SKM-1 treated with dmso at 0.1 percent for 144 hours (cell line): ENCODE data around the gene MICU2.
"Not testable (repeated sequence)": the region's sequence is repeated elsewhere in the genome, so short reads cannot be mapped to it uniquely, and the experiment has no call there.

ENCODE experiments used
- DNase-seq: peaks from one replicate; lab custom pipeline; 2025; ENCODE audit not compliant: unreplicated experiment; lab: John Stamatoyannopoulos, UW

MICU2 gene

DNA sequence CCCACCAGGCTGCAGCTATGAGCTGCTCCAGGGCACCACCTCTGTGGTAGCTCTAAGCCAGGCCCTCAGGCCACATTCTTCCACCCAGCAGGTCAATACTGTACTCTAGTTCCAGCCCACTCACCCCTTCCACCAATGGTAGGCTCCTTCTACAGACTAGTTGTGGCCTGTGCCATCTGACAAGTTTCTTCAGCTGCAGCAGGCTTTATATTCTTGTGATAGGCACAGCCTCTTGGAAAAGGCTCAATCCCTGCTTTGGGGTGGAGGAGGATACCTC, 8.5 kb downstream of the MICU2 start:
- no peak for DNase-seq

GRCh38 chr13:21594715-21595545, 9.0 kb downstream of the MICU2 start:
- DNase-seq = no peak

- DNase-seq = not testable (repeated sequence)
Observed at GRCh38 chr13:21590665-21591456, 13.1 kb downstream of the MICU2 start.

GRCh38 chr13:21590231-21590630, 13.7 kb downstream of the MICU2 start:
- DNase-seq = no peak

- DNase-seq = not testable (repeated sequence)
Observed at GRCh38 chr13:21589510-21589909, 14.5 kb downstream of the MICU2 start.

DNA sequence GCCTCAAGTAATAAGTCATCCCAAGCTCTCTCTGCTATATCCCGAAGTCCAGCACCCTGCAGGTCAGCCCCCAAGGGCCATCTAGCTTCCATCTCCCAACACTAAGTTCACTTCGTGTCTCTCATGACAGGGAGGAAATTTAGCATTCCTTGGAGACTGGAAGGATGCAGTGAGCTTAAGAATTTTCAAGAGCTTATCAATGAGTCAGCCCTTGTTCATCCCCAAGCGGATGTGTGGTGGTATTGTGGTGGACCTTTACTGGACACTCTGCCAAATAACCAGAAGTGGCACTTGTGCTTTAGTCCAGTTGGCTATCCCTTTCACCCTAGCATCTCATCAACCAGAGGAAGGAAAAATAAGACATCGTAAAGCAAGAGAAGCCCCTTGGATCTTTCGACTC, 15.6 kb downstream of the MICU2 start:
- DNase-seq = not testable (repeated sequence)

DNA sequence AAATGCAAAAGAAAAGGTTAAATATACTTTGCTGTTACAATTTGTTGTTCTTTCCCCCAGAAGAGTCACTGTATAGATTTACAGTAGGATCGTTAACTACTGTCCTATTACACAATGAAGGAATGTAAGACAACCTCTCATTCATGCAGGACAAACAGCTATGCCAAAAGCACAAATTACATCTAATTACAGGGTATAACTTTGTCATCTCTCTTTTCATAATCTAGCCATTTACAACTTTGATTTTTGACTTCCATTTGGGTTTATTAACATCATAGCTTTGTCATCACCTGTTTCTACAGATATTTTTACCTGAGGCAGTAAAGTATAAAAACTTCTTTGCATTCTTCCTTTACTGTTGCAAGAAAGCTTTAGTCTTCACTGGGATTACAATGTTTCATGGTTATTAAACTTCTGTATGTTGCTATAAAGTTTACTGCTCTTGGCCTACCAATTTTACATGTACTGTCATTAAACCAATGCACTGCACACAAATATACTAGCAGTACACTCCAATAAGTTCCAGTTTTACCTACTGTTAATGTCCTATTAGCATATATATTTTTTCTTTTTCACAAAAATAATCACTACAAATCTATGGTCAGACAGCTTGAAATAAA, 18.9 kb downstream of the MICU2 start:
- no peak for DNase-seq

GRCh38 chr13:21583478-21583877, 20.5 kb downstream of the MICU2 start:
- no peak for DNase-seq

GRCh38 chr13:21580736-21581135, 23.2 kb downstream of the MICU2 start:
- DNase-seq = no peak

DNA sequence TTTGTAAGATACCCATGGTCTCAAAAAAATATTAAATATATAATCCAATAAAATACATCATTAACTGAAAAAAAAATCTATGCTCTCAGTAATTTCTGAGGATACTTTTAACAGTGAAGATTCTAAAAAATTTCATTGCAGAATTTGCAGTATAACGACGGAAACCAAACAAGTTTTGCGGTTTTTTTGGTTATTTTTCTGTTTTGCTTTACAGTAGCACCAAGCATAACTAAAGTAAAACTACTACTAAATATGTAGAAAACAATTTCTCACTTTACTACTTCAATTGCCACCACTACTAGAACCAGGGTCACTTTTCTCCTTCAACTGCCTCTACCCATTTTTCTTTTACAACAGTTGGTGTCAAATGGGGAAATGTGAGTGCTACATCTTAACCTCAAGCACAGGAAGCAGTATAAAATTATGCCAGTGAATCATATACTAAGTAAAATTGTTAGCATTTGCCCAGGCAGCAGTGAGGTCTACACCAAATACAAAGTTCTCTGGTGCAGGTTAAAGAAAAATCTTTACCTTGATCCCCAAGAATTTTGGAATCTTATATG, 24.1 kb downstream of the MICU2 start:
- no peak for DNase-seq

GRCh38 chr13:21578748-21579147, 25.2 kb downstream of the MICU2 start:
- no peak for DNase-seq

- no peak for DNase-seq
Observed at GRCh38 chr13:21576426-21576825, 27.5 kb downstream of the MICU2 start.

DNA sequence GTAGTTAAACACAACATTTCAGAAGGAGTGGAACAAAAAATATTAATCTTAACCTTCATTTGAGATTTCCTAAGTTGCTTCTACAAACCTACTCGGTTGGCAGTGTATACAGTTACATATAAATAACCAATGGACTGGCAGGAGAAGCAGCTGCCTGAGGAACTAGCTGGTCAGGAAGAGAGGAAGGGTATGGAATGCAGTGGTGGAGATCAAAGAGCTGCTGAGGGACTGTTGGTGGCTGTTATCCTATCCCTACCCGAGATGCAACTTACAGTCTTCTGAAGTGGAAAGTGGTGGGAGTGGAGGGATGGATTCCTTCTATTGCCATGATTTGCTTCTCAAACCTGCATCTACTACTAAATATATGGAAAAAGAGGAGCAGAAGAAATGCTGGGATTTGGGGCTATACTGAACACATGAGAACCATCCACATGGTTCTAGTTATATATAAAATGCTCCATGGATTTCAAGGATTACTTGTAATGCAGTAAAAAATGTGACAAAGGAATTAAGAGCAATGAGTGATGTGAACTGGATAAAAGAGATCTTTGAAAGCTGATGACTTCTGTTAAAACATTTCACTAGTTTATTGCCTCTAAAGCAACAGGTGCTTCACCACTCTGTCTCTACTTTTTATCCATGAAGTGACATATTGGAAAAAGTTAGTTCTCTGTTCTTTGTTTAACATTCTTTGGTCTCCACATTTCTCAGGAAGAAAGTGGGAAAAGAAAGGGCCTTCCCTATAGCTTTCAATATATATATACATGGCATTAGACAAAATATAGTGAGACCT, 29.9 kb downstream of the MICU2 start:
- DNase-seq = no peak

DNA sequence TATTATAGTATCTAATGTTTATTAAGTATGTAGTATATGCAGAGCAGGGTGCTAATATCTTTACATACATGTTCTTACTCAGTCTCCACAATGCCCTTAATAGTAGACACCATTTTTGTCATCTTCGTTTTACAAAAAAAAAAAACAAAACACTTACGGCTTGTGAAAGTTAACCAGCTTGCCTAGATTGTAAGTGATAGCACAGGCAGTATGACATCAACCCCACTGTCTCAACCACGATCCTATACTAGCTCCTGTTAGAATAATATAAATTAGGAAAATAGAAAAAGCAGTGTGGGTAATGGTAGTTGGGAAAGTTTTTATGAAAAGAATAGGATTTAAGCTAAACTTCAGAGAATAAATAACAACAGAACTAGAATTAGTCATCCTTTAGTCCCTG, 34.3 kb downstream of the MICU2 start:
- DNase-seq = no peak

GRCh38 chr13:21568854-21569253, 35.1 kb downstream of the MICU2 start:
- DNase-seq = no peak

GRCh38 chr13:21567714-21568113, 36.3 kb downstream of the MICU2 start:
- DNase-seq = no peak

GRCh38 chr13:21557995-21558394, 46.0 kb downstream of the MICU2 start:
- no peak for DNase-seq

DNA sequence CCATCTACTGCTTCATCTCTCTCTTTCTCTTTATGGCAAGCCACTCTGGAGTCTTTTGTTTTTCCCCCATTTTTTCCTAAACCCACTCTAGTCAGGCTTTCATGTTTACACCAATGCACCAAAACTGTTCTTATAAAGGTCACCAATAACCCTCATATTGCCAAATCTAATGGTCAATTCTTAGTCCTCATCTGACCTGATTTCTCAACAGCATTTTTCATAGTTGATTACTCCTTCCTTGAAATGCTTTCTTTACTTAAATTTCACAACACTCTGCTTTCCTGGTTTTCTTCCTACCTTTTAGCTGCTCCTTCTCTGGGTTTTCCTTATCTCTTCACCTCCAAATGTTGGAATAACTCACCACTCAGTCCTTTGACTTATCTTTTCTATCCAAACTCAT, 47.9 kb downstream of the MICU2 start:
- no peak for DNase-seq

- not testable (repeated sequence) for DNase-seq
Observed at GRCh38 chr13:21553261-21553660, 50.7 kb downstream of the MICU2 start.

- DNase-seq = no peak
Observed at GRCh38 chr13:21550918-21551317, 53.1 kb downstream of the MICU2 start.

DNA sequence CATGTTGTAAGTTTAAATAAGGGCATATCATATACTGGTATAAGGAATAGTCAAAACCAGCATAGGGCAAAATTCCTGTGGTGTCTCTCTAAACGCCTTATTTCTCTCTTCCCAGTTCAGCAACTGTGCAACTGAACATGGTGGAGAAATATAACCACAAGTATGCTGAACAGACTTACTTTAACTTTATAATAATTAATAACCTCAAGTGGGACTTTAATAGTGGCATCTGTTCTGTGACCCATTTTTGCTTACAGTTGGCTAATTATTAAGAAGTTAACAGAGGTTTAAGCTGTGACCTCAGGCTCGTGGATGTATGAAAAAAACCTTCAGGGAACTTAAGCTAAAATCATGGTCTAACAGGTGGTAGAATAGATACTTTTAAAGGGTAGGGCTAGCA, 54.3 kb downstream of the MICU2 start:
- no peak for DNase-seq
